DMS 273 treated with DMSO at 0.1 percent for 48 hours (cell line): ENCODE results near the gene SLC22A7.

Experiments
- DNase-seq: peaks from one replicate; lab custom pipeline; 2025; lab: John Stamatoyannopoulos, UW

SLC22A7 gene, protein sequence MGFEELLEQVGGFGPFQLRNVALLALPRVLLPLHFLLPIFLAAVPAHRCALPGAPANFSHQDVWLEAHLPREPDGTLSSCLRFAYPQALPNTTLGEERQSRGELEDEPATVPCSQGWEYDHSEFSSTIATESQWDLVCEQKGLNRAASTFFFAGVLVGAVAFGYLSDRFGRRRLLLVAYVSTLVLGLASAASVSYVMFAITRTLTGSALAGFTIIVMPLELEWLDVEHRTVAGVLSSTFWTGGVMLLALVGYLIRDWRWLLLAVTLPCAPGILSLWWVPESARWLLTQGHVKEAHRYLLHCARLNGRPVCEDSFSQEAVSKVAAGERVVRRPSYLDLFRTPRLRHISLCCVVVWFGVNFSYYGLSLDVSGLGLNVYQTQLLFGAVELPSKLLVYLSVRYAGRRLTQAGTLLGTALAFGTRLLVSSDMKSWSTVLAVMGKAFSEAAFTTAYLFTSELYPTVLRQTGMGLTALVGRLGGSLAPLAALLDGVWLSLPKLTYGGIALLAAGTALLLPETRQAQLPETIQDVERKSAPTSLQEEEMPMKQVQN

DNA sequence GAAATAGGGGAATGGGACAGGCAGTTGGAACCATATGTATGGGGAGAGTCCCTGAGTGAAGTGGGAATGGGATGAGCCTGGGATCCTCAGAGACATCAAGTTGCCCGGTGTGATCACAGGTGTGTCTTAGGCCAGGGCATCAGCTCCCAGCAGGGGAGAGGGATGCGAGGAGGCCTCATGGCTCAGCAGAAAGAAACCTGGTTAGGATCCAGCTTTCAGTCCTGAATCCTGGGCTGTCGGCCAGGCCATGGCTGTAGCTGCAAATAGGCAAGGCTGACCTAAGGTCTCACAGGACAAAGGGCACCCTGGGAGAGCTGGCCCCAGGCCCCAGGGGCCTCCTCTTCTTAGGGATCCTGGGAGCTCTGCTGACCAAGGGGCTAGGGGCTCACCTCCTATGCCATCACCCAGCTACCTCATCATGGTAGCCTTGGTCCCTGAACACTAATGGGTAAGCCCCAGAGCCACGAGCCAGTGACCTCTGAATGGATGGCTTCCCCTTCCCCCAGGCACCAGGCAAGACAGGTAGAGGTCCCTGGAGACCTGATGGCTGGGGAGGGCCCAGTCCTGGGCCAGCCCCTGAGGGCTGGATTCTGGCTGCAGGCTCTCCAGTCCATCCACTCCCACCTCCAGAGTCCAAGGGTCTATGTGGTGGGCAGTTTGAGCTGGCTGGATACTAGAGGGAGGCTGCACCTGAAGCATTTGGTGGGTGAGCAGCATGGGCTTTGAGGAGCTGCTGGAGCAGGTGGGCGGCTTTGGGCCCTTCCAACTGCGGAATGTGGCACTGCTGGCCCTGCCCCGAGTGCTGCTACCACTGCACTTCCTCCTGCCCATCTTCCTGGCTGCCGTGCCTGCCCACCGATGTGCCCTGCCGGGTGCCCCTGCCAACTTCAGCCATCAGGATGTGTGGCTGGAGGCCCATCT, at the start of gene SLC22A7:
Gene SLC22A7, plus strand, starts transcription at position 617 of the 921 bp plus-strand sequence. Its CDS starts 99 bp downstream, at position 716.
- DNase-seq, result no peak

DNA sequence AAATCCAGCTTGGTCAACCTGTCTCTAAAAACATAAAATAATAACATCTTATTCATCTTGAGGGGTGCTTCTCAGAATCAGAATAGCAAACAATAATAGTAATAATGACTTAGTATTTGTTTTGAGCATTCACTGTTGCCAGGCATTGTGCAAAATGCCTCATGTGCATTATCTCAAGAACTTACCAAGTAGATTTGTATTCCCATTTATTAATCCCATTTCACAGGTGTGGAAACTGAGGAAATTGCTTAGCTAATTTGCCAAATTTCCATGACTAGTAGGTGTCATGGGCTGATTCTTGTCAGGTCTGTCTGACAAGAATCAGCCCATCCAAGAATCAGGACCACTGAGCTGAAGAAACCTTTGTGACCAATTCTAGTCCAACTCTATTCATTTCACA, 49.3 kb upstream of the SLC22A7 start:
- no peak for DNase-seq

DNA sequence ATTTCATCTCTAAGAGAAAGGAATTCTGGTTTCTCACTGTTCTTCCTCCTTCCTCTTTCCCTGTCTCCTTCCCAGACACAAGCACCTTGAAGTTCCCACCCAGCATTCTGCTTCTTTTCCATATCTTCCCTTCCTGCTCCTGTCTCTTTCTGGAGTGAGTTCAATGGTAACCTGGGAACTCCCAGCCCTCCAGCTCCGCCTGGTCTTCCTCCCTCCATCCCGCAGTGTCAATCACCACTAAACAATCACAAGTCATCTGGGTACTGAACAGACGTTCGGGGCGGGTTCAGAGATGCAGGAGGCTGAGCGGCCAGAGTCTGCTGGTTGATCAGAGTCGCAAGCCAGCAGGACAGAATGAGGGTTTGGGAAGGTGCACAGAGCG, 47.1 kb upstream of the SLC22A7 start:
- peak; percentile 70 for DNase-seq

DNA sequence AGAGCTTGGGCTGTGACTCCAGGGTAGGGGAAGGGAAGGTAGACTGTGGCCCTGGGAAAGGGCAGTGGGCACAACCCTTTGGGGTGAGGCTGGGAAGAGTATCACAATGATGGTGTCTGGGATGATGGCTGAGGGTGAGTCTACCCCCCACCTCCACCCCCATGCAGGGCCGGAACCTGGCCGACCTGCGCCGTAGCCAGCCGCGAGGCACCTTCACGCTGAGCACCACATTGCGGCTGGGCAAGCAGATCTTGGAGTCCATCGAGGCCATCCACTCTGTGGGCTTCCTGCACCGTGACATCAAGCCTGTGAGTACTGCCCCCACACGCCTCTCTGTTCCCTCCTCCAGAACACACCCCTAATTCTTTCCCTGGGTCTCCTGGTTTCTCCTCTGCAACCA, 44.7 kb upstream of the SLC22A7 start:
- no peak for DNase-seq

DNA sequence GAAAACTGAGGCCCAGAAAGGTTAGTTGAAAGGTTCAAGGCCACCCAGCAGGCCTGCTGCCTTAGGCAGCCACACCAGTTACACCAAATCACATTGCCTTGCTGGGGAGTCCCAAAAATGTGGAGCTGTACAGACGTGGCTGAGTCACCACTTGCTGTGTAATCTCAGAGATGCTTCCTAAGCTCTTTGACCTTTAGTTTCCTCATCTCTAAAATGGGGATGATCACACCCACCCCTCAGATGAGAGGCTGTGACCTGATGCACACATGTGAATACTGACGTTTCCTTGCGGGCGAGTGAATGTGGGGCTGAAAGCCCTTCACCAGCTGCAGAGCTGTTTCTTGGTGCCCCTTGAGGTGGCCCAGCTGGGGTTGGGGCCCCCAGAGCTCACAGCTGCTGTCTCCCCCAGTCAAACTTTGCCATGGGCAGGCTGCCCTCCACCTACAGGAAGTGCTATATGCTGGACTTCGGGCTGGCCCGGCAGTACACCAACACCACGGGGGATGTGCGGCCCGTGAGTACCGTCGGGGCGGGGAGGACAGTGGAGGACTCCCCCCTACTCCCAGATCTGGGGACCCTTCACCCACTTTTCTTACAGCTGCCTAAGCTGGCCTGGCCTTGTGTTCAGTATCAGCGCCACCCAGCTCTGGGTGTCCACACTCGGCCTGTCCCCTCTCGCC, 43.8 kb upstream of the SLC22A7 start:
- no peak for DNase-seq

DNA sequence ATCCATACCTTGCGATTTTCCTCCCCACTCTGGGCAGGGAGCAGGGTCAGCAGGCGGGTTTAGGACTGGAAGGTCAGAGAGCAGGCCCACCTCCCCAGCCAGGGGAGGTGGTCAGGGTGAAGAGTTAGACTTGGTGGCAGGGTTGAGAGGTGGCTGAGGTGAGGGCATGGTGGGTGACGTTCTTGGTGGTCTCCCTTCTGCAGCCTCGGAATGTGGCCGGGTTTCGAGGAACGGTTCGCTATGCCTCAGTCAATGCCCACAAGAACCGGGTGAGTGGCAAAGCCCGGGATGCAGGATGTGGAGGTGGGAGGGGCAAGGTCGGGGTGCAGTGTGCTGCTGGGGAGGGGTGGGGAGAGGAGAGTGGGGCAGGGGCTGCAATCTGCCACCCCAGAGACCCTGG, 43.2 kb upstream of the SLC22A7 start:
- no peak for DNase-seq

DNA sequence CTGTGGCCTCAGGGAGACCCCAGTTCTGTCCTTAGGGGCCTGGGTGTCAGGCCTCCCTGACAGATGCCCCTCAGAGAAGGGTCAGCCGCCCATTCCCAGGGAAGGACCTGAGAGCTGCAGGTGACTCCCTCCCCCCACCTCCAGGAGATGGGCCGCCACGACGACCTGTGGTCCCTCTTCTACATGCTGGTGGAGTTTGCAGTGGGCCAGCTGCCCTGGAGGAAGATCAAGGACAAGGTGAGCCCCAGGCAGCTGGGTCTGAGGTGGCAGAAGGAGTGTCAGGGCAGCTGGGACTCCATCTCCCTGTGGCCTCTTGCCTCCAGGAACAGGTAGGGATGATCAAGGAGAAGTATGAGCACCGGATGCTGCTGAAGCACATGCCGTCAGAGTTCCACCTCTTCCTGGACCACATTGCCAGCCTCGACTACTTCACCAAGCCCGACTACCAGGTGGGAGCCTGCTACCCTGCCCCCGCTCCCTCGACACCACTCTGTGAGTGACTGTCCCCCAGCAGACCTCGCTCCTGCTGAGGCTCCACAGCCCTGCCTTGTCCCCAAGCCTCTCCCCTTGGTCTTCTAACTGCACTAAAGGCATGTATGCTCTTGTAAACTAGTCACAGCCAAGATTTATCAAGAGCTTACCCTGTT, 42.5 kb upstream of the SLC22A7 start:
- no peak for DNase-seq

DNA sequence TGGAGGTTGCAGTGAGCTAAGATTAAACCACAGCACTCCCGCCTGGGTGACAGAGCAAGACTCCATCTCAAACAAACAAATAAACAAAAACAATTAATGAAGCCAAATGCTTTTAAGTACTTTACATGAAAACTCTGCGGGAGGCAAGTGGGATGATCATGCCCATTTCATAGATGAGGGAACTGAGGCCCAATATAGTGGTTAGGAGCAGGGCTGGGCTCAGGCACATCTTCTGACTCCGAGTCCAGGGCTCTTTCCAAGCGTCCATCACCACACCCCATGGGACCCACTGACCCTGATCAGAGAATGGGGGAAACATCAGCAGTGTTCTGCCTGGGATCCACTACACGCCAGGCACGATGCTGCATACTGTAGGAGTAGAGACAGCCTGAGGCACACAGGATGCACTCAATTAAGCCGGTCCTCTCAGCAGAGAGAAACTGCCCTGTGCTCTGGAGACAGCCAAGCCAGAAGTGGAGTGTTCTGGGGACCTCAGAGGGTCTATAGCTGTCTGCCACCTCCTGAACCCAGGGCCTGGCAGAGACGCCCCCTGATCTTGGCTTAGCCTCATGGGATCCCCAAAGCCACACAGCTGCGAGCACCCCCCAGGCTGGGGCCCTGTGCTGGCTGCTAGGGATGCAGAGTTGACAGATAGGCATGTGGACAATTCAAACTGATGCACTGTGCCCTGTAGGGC, 41.2 kb upstream of the SLC22A7 start:
- DNase-seq, result no peak

DNA sequence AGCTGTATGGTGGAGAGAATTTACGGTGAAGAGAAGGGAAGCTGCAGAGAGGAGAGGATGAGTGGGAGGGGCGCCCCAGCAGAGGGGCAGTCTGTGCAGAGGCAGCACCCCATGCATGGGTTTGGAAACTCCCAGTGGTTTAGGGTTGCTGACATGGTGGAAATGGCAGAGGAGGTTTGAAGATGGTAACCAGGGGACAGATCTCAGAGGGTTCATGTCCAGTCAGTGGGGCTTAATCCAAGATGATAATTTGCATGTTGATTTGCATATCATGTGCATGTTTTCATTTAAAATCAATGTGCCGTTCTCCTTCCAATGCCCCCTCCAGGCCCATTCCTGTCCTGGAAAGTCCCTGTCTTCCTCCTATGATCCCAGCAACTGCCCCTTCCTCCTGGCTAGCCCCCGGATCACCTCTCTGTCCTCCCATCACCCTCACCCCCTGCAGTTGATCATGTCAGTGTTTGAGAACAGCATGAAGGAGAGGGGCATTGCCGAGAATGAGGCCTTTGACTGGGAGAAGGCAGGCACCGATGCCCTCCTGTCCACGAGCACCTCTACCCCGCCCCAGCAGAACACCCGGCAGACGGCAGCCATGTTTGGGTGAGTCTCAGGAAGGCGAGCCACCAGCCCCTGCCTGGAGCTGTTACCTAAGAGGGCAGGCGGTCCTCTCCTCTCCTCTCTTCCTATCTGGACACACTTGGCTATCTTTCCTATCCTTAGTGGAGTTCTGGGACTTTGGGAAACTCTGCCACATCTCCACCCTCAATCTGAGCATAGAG, 40.5 kb upstream of the SLC22A7 start:
- no peak for DNase-seq

DNA sequence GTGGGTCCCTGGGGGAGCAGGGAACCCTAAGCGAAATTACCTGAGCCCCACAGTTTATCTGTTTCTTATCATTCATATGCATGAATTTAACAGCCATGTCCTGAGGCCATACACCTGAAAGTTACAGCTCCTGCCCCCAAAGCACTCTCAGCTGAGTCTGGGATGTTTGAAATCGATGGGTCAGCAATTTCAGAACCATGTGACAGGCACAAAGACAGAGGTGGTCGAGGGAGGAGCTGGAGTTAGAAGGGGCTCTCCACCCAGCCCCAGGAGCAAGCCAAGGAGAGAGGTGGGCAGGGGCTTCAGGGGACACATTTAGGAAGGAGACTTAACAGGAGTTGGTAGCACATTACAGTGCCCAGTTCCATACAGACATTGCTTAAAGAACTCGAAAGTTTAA, 39.9 kb upstream of the SLC22A7 start:
- no peak for DNase-seq

DNA sequence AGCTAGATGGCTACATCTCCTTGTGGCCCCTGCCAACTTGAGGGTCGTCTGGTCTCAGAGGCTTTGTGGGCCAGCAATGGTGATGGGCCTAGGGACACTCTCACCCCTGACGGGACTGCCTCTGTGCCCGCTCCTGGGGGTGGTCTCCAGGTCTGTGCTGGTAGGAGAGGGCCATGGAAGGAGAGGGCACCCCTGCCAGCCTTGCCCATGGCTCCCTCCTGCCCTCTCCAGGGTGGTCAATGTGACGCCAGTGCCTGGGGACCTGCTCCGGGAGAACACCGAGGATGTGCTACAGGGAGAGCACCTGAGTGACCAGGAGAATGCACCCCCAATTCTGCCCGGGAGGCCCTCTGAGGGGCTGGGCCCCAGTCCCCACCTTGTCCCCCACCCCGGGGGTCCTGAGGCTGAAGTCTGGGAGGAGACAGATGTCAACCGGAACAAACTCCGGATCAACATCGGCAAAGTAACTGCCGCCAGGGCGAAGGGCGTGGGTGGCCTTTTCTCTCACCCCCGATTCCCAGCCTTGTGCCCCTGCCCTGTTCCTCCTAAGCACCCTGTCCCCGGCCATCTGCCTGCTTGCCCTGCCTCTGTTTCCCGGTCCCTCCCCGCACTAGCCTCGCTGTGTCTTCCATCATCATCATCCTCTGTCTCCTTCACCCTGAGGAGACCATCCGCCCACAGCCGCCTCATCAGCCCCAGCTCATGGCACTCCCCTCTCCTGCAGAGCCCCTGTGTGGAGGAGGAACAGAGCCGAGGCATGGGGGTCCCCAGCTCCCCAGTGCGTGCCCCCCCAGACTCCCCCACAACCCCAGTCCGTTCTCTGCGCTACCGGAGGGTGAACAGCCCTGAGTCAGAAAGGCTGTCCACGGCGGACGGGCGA, 39.0 kb upstream of the SLC22A7 start:
- no peak for DNase-seq

DNA sequence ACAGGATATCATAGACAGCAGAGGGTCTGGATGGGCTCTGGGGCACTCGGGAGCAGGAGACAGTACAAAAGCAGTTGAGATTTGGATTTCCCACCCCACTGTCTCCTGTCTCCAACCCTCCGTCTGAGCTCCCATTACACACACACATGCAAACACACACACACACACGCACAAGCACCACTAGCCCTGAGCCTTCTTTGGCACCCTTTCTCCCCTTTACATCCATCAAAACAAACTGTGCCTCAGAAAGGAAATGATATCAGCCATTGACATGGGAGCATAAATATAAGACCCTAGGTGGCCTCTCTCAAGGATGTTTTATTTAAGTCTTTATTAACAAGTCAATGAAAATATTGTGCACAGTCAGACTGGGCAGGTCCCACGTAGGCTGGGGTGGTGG, 37.3 kb upstream of the SLC22A7 start:
- no peak for DNase-seq

DNA sequence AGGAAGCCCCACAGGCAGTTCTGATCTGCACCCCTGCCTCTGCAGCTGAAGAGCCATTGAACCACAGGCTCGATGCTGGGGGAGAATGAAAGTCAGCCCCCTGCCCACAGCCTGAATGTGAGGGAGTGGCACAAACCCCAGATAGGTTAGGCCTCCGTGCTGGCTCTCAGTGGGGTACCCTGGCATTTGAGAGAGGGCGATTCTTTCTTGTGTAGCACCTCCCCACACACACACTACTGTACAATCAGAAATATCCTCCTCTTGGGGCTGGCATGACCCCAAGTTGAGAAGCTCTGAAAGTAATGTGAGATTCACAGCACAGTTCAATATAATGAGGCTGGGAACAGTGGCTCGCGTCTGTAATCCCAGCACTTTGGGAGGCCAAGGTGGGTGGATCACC, 36.9 kb upstream of the SLC22A7 start:
- no peak for DNase-seq

DNA sequence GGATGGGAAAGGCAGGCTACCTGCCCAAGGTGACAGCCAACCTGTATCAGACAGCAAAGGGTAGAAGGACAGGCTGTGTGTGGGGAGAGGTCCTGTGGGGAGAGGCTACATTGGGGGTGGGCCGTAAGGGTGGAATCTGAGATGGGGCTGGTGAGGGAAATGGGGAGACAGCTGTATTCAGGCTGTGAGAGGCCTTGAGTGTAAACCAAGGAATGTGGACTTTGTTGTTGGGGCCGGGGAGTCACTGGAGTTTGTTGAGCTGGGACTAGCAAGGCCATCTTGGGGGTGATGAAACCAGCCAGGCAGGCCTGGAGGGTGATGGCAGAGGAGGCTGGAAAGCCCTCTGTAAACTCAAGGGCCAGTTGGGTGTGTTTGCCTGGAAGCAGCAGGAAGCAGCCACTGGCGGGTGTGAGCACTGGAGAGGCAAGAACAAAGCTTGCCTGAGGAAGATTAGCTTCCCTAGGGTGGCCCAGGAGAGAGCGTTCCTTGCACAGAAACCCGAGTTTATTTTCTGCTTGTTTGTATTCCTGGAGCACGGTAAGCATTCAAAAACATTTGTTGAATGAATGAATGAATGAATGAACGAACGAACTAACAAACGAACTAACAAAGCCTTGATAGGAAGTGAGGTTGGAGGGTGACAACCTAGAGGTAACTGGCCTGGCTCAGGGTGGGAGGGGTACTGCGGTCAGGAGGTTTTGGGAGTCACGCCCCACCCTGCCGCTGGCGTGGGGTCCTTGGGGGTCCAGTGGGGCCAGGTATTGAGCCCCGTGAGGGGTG, 35.9 kb upstream of the SLC22A7 start:
- DNase-seq, result no peak

DNA sequence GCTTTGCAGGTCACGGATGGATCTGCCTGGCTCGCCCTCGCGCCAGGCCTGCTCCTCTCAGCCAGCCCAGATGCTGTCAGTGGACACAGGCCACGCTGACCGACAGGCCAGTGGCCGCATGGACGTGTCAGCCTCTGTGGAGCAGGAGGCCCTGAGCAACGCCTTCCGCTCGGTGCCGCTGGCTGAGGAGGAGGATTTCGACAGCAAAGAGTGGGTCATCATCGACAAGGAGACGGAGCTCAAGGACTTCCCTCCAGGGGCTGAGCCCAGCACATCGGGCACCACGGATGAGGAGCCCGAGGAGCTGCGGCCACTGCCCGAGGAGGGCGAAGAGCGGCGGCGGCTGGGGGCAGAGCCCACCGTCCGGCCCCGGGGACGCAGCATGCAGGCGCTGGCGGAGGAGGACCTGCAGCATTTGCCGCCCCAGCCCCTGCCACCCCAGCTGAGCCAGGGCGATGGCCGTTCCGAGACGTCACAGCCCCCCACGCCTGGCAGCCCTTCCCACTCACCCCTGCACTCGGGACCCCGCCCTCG, 35.2 kb upstream of the SLC22A7 start:
- DNase-seq, result no peak

DNA sequence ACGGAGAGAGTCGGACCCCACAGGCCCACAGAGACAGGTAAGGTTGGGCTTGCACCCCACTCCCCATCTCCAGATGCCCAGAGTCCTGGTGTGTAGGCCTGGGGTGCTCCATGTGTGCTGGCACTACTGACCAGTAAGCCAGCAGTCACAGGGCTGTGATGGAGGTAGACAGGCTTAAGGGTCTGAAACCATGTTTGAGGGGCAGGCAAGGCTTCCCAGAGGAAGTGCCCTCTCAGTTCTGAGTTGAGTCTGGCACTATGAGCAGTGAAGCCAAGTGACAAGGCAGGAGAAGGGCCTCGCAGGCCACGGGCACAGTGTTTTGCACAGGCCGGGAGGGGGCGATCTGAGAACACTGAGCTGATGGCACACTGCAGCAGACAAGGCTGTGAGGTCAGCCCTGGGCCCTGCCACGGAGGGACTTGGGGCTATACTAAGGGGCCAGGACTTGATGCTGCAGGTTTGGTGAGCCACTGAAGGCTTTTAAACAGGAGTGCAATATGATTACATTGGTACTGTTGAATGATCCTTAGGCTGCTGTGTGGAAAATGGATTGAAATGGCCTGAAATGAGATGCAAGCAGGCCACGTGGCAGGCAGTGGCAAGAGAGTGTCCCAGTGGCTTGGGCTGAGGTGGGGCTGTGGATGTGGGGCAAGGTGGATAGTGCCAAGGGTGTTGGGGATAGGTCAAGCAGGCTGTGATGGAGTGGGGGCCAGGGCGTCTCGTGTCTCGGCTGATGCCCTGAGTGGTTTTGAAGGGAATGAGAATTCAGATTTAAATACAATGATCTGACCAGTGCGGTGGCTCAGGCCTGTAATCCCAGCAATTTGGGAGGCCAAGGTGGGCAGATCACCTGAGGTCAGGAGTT, 34.5 kb upstream of the SLC22A7 start:
- DNase-seq, result no peak

DNA sequence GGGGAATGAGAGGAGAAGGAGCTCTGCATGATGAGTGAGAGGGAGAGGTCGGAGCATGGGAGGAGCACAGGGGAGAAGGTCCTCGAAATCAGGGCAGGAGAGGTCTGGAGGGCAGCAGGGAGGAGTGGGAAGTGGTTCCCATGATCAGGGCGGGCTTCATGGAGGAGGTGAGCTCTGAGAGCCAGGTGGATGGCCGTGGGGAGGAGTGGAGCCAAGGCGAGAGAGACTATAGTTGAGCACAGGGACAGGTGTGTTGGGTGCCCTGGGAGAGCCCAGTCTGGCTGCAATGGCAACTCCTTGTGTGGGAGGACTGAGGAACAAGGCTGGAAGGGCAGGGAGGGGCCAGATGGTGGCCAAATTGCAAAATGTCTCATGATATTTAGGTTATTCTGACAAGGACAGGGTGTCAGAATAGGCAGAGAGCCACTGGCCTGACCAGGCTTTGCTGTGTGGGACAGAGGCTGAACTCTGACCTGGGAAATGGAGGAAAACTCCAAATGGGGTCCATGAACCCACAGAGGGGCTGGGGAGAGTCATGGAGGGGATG, 33.4 kb upstream of the SLC22A7 start:
- DNase-seq, result no peak
